ENCODE results near the gene SIDT1.

DNA sequence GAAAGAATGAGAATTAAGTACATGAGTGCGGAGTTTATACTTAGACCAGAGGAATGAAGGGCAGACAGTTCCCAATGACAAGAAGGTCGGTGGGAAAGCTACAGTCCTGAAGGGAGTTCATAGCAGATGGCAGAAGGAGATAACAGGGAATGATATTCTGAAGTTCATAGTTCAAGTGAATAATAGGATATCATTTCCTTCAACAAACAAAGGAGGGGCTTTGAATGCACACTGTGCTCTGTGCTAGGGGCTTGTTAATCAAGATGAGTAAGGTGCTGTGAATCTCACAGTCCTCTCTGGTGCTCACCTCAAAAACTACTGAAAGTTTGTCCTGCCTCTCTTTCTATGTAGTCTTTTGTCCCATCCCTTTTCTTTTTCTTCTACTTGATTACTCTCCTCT, 41.9 kb downstream of the SIDT1 start:
- TF ChIP-seq, protein P1, sequence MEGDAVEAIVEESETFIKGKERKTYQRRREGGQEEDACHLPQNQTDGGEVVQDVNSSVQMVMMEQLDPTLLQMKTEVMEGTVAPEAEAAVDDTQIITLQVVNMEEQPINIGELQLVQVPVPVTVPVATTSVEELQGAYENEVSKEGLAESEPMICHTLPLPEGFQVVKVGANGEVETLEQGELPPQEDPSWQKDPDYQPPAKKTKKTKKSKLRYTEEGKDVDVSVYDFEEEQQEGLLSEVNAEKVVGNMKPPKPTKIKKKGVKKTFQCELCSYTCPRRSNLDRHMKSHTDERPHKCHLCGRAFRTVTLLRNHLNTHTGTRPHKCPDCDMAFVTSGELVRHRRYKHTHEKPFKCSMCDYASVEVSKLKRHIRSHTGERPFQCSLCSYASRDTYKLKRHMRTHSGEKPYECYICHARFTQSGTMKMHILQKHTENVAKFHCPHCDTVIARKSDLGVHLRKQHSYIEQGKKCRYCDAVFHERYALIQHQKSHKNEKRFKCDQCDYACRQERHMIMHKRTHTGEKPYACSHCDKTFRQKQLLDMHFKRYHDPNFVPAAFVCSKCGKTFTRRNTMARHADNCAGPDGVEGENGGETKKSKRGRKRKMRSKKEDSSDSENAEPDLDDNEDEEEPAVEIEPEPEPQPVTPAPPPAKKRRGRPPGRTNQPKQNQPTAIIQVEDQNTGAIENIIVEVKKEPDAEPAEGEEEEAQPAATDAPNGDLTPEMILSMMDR (IDR thresholded peaks at IDR 0.05) = no peak
- no peak for TF ChIP-seq POLR2A (IDR thresholded peaks at IDR 0.05)

Data from heart left ventricle (tissue), 13 donors.